HEK293 (cell line): ENCODE results near the gene TIGAR.

ENCODE experiments used
- BCL11A ChIP-seq: fragments of 450-650 bp; formaldehyde crosslinking; IDR thresholded peaks from 2 replicates; pipeline ENCODE4 v1.5.1; 2016; ENCODE audit warnings: low read depth, missing biosample characterization, missing genetic modification characterization
- SP2 ChIP-seq: fragments of 450-650 bp; formaldehyde crosslinking; IDR thresholded peaks from 2 replicates; pipeline ENCODE4 v1.5.1; 2016; ENCODE audit warnings: missing biosample characterization, missing genetic modification characterization
- YY1 ChIP-seq: fragments of 450-650 bp; formaldehyde crosslinking; IDR thresholded peaks from 2 replicates; pipeline ENCODE4 v1.5.1; 2018; ENCODE audit warnings: missing biosample characterization, missing genetic modification characterization
- ZNF510 ChIP-seq: fragments of 450-650 bp; formaldehyde crosslinking; IDR thresholded peaks from 2 replicates; pipeline ENCODE4 v1.5.1; 2018; ENCODE audit warnings: mild to moderate bottlenecking, missing genetic modification characterization, missing biosample characterization; ENCODE audit not compliant: insufficient replicate concordance
- ZNF561 ChIP-seq: fragments of 450-650 bp; IDR thresholded peaks from 2 replicates; pipeline ENCODE4 v1.5.1; 2018; ENCODE audit warnings: missing biosample characterization, missing genetic modification characterization, borderline replicate concordance
- ZNF777 ChIP-seq: fragments of 450-650 bp; formaldehyde crosslinking; IDR thresholded peaks from 2 replicates; pipeline ENCODE4 v1.5.1; 2017; ENCODE audit warnings: missing biosample characterization, missing genetic modification characterization, borderline replicate concordance
- ZNF791 ChIP-seq: fragments of 450-650 bp; formaldehyde crosslinking; IDR thresholded peaks from 2 replicates; pipeline ENCODE4 v1.5.1; 2016; ENCODE audit warnings: missing biosample characterization, missing genetic modification characterization
- TF ChIP-seq, protein P1 (sequence below): fragments of 450-650 bp; formaldehyde crosslinking; IDR thresholded peaks from 2 replicates; pipeline ENCODE4 v1.5.1; 2016; ENCODE audit warnings: missing biosample characterization, missing genetic modification characterization
- TF ChIP-seq, protein P2 (sequence below): fragments of 450-650 bp; formaldehyde crosslinking; IDR thresholded peaks from 2 replicates; pipeline ENCODE4 v1.5.1; 2016; ENCODE audit warnings: missing biosample characterization, missing genetic modification characterization
- TF ChIP-seq, protein P3 (sequence below): fragments of 450-650 bp; formaldehyde crosslinking; IDR thresholded peaks from 2 replicates; pipeline ENCODE4 v1.5.1; 2016; ENCODE audit warnings: missing biosample characterization, missing genetic modification characterization

DNA sequence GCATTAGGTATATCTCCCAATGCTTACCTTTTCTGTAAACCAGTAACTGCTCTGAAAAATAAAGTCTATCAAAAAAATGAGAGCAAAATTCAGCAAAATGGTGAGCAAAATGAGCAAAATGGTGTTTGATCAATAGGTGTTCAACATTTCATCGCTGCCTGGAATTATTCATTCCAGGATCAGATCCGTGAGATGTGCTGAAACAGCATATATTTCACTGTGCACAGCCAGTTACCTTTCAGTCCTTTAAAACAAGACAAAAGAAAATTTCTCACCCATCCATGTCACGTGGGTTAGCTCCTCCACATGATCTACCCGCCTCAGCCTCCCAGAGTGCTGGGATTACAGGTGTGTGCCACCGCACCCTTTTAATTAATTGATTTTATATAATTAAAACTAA, 66.6 kb downstream of the TIGAR start:
- TF ChIP-seq ZNF510 (tag by site-specific recombination): no peak
- TF ChIP-seq, protein P1, sequence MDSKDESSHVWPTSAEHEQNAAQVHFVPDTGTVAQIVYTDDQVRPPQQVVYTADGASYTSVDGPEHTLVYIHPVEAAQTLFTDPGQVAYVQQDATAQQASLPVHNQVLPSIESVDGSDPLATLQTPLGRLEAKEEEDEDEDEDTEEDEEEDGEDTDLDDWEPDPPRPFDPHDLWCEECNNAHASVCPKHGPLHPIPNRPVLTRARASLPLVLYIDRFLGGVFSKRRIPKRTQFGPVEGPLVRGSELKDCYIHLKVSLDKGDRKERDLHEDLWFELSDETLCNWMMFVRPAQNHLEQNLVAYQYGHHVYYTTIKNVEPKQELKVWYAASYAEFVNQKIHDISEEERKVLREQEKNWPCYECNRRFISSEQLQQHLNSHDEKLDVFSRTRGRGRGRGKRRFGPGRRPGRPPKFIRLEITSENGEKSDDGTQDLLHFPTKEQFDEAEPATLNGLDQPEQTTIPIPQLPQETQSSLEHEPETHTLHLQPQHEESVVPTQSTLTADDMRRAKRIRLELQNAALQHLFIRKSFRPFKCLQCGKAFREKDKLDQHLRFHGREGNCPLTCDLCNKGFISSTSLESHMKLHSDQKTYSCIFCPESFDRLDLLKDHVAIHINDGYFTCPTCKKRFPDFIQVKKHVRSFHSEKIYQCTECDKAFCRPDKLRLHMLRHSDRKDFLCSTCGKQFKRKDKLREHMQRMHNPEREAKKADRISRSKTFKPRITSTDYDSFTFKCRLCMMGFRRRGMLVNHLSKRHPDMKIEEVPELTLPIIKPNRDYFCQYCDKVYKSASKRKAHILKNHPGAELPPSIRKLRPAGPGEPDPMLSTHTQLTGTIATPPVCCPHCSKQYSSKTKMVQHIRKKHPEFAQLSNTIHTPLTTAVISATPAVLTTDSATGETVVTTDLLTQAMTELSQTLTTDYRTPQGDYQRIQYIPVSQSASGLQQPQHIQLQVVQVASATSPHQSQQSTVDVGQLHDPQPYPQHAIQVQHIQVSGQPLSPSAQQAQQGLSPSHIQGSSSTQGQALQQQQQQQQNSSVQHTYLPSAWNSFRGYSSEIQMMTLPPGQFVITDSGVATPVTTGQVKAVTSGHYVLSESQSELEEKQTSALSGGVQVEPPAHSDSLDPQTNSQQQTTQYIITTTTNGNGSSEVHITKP (tag by site-specific recombination): no peak
- TF ChIP-seq YY1: no peak
- TF ChIP-seq, protein P2, sequence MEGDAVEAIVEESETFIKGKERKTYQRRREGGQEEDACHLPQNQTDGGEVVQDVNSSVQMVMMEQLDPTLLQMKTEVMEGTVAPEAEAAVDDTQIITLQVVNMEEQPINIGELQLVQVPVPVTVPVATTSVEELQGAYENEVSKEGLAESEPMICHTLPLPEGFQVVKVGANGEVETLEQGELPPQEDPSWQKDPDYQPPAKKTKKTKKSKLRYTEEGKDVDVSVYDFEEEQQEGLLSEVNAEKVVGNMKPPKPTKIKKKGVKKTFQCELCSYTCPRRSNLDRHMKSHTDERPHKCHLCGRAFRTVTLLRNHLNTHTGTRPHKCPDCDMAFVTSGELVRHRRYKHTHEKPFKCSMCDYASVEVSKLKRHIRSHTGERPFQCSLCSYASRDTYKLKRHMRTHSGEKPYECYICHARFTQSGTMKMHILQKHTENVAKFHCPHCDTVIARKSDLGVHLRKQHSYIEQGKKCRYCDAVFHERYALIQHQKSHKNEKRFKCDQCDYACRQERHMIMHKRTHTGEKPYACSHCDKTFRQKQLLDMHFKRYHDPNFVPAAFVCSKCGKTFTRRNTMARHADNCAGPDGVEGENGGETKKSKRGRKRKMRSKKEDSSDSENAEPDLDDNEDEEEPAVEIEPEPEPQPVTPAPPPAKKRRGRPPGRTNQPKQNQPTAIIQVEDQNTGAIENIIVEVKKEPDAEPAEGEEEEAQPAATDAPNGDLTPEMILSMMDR (tag by site-specific recombination): no peak
- TF ChIP-seq, protein P3, sequence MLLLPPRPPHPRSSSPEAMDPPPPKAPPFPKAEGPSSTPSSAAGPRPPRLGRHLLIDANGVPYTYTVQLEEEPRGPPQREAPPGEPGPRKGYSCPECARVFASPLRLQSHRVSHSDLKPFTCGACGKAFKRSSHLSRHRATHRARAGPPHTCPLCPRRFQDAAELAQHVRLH: no peak
- TF ChIP-seq ZNF777 (tag by site-specific recombination): no peak
- no peak for TF ChIP-seq ZNF791 (tag by site-specific recombination)
- TF ChIP-seq ZNF561 (tag by site-specific recombination): no peak
- TF ChIP-seq SP2 (tag by site-specific recombination): no peak
- no peak for TF ChIP-seq BCL11A (tag by site-specific recombination)
